ENCODE measurements around the gene FBLL1.
"Not testable (repeated sequence)": the region's sequence is repeated elsewhere in the genome, so short reads cannot be mapped to it uniquely, and the experiment has no call there.

Gene FBLL1

DNA sequence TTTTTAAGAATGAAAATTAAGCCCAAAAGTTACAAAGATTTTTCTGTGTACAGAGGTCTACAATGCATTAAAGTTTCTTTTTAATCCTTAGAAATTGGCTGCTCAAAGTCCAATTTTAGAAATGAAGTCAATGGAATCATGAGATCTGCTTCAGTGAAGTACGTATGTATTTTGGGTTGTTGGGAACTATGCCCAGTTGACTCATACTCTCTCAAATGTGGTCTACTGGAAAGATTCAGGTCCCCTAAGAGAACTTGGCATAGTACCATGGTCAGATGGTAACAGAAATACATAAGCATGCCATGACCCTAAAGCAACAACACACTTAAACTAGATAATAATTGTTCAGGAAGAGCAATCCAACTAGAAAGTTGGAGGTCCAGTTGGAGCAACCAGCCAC, 23.0 kb downstream of the FBLL1 start:
- no peak for DNase-seq (ENCODE audit: low spot score)

DNA sequence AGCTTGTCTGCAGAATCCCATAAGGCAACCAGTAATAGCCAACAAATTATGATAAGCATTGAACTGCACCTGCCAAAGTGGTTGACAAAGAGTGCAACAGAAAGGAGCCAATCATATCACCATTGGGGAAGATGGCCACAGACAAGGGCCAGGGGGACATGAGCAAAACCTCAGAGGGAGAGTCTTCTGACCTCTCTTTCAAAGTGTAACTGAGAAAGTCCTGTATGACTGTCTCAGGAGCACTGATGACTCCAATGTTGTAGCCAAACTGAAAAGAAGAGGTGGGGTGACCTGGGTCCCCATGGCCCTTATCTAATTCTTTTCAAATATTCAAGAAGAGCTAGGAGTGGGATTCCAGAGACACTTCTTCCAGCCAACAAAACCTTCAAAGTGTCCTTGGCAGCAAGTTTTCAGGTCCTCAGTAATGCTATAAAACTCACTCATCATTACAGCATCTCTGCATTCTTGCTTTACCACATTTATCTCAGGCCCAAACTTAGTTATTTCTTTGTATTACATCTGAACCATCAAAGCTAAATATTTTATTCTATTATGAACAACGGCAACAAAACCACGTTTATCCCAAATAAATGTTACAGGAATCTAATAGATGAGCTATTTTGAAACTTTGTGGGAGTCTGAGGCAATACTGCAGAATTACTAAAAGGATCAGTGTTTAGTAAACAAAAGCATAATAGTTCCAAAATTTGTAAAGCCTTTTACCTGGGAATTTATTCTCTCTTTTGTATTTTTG, 24.4 kb downstream of the FBLL1 start:
- DNase-seq (ENCODE audit: low spot score), result no peak

DNA sequence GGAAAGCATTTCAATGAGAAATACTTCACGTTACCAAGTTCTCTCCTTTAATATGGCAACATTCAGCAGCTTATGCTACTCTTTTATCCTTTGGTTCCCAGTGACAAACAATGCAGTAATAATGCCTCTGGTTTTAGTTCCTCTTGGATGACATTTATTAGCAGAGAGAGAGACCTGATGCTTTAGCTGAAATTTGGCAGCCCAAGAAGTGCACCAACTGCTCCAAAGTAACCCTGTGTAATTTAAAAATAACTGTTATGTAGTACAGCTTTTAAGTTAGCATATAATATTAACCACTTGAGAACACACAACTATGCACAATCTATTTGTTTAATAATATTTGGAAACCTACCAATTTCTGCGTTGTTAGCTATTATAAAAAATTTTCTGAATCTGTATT, 28.3 kb downstream of the FBLL1 start:
- DNase-seq (ENCODE audit: low spot score), result no peak

DNA sequence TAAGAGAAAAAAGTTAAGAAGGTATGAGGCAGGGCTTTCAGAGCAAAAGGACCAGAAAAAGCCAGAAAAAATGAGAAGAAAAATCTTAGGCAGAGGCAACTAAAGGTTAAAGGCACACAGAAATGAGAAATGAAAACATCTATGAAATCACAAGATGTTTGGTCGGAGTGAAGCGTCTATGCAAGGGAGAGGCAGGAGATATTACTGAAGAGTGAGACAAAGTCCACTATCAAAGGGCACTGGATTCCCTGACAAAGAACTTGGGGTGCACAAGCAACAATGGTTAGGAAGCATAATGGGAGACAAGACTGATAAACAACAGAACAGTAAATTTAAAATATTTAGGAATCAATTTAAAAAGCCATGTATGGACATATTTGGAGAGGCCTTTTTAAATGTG, 33.2 kb downstream of the FBLL1 start:
- no peak for DNase-seq (ENCODE audit: low spot score)

DNA sequence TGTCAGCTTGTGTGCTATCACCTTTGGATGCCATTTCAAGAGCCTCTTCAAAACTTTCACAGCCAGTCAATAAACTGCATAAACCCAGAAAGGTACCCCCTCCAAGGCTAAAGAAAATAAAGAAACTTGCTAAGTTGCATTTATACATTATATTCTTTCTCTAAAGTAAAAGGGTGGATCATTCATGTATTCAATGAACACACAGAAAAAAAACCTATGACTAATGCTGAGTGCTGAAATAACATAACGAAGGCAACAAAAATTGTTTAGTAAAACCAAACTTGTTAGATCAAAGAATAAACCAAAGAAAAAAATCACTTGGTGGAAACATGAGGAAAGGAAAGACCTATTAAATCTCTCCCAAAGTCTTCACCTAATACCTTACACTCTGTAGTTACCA, 34.9 kb downstream of the FBLL1 start:
- DNase-seq (ENCODE audit: low spot score), result no peak

DNA sequence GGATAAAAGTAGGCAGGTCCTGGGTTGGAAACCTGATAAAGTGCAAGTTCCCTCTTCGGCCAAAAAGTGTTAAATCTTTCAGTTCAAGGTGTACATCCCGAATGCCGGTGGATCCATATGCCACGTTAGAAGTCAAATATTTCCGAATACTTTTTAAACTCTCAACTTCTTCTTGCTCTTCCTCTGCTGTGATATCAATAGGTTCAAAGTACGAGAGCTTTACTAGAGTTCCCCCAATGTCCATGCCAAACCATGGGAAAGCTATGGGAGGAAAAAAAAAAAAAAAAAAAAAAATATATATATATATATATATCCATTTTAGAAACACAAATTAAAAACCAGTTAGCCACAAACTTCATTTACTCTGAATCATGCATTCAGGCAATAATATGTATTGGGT, 39.6 kb downstream of the FBLL1 start:
- DNase-seq (ENCODE audit: low spot score), result no peak

DNA sequence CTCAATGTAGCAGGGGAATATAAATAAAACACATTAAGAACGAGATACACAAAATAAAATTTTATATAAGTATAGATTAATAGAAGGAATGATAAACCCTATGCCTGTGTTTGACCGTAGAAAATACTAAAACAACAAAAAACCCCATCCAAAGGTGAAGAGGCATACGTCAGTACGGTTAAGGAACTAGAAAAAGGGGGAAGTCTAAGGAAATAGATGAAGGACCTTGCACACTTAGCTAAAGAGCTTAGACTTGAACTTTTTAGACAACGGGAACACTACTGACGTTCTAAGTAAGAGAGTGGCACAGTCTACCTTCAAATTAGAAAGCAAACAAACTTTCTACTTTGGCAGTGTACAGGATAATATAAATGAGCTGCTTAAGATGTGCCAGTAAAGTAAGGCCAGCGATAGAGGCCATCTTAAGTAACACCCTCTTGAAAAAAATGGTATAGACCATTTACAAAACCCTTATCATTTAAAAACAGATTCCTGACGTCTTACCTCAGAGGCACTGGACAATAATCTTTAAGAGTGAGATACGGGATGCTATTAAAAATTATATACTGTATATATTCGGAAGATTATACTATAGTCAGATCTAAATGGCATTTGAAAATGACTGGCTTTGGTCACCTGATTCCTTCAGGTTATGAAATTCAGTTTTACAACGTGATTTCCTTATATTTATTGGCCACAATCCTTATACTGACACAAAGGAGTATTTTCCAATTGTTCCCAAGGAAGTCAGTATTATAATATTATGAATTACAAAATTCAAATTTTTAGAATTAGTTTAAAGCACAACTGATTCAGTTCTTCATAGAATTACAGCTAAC, 41.6 kb downstream of the FBLL1 start:
- no peak for DNase-seq (ENCODE audit: low spot score)

DNA sequence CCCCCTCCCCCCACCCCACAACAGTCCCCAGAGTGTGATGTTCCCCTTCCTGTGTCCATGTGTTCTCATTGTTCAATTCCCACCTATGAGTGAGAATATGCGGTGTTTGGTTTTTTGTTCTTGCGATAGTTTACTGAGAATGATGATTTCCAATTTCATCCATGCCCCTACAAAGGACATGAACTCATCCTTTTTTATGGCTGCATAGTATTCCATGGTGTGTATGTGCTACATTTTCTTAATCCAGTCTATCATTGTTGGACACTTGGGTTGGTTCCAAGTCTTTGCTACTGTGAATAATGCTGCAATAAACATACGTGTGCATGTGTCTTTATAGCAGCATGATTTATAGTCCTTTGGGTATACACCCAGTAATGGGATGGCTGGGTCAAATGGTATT, 44.6 kb downstream of the FBLL1 start:
- DNase-seq (ENCODE audit: low spot score), result not testable (repeated sequence)

DNA sequence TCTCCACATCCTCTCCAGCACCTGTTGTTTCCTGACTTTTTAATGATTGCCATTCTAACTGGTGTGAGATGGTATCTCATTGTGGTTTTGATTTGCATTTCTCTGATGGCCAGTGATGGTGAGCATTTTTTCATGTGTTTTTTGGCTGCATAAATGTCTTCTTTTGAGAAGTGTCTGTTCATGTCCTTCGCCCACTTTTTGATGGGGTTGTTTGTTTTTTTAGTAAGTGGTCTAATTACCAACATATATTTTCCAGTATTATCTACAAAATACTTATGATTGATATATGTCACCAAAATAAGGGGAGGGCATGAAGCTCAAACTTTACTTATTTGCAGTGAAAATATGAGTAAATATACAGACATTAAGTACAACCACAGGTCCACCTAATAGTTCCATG, 45.1 kb downstream of the FBLL1 start:
- not testable (repeated sequence) for DNase-seq (ENCODE audit: low spot score)

DNA sequence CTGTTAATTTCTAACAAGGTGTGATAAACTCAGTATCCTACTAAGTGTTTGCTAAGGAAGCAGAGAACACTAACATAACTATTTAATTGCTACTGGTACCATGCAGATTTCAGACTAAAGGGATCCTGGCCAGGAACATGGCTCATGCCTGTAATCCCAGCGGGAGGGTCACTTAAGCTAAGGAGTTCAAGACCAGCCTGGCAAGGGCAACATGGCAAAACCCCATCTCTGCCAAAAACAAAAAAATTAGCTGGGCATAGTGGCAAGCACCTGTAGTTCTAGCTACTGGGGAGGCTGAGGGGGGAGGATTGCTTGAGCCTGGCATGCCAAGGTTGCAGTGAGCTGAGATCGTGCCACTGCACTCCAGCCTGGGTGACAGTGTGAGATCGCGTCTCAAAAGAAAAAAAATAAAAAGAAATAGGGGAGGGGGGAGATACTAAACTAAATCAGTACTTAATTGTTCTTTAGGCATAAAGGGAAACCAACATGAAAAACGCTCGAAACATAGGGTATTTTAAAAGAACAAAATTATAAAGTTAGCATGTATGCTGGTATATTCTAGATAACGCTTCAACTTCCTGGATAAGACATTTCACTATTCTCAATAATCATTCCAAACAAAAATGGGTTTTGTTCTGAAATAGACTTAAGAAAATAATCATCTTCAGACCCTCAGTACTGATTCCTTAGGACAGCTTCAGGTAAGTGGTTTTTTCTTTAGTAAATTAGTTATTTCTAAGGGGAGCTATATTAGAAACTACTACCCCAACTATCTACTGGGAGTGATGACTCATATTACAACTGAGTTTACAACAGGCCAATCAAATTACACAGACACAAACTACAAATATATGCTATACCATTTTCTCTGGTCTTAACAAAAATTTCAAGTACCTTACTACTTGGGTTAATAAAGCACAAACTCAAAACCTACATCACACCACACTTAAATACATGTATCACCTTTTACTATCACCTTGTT, 46.6 kb downstream of the FBLL1 start:
- no peak for DNase-seq (ENCODE audit: low spot score)

DNA sequence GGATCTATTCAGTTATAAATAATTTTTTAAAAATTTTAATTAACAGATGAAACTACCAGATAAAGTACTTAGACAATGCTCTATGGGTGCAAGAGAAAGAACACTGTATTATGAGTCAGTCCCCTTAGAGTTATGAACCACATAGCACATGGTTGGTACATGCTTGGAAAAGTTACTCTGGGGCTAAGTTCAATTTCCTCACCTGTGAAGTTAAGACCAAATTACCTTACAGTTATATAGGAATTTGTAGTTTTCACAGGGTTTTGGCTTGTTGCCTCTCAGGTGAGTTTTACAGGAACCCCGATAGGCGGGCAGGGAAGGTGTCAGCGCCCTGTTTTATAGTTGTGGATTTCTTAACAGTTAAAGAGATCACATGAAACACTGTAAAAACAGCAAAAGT, 48.9 kb downstream of the FBLL1 start:
- DNase-seq (ENCODE audit: low spot score), result no peak

DNA sequence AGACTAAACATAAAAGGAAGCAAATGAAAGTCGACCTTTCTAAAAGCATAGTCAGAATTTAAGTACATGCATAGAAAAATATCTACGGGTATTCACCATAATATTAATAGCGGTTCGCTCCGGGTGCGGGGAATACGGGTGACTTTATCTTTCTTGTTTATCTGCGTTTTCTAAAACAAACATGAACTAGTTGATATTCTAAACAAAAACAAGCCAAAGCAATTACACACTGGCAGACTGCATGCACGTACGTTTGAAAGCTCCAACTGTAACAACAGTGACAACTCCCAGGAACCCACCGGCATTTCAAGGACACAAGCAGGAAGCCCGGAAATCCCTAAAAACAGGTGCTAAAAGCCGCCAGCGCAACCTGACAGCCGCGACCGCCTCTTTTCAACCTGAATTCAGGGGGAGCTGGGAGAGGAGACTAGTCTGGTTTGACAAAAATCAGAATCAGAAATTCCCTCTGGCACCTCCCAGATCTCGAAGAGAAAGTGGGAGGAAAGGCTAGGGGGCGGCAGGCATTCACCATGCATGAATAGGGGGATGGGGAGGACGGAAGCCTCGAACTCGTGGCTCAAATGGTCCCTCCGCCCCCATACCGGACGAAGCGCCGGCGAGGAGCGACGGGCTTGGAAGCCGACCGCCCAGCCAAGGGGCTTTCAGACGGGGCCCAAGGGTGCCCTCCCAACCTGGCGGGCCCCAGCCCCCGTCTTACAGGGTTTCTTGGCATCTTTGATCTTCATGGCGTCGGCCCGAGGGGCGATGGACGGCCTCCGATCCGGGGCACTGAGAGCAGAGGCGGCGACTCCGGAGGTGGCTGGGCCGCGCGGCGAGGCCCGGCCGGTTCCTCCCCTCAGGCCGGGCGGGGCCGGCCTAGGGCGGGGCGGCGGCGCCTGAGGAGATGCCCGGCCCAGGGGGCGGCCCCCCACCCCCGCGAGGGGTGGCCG, 49.7 kb downstream of the FBLL1 start, which contains the start of gene PANK3:
PANK3 (minus strand) TSS at position 831 of the 950 bp plus-strand sequence; CDS start at position 746, 85 bp downstream.
- DNase-seq (ENCODE audit: low spot score), result peak; percentile 86

DNA sequence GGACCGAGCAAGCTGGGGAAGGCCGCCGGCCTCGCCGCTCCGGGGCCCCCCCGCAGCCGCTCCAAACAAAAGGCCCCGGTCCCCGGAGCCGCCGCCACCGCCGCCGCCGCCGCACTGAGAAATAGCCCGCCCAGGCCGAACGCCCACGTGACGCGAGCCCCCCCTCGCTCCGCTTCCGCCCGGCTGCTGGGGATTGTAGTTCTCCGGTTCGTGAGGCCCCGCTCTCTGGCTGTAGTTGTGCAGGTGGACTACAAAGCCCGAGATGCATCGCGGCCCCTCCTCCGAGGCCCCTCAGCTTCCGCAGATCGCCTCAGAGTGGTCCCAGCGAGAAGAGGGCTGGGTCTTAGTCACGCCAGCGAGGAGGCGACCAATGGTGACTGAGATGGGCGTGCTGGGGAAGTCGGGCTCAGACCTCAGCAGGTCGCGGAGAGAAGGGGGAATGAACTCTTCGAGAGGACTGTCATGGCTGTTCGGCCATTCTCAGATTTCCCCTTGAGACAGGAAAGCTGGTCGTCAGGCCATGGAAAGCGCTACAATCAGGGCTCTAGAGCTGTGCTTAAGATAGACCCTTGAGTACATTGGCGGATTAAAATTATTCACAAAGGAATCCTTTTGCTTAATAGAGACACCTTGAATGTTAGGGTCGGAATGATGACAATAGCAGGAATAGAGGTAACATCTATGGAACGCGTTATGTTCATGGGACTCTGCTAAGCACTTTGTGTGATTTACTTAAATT, 50.6 kb downstream of the FBLL1 start:
- DNase-seq (ENCODE audit: low spot score), result peak; percentile 94

DNA sequence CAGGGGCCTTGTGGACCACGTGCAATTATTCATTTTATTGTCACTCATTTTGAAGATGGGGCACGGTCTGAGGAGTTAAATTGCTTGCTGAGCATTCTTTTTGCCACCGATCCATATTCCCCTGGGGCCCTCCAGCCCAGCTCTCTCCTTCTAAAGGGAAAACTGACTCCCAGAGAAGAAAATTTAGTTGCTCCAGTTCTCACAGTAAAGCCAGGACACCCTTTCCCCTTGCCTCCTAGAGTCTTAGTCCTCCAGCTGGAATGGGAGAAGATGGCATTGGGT, 51.1 kb downstream of the FBLL1 start:
- DNase-seq (ENCODE audit: low spot score), result peak; percentile 30

Data from D341Med (cell line).